Retinal pigment epithelial cell (primary cell): Measurements from ENCODE around the gene CFAP299.

Experiments
- DNase-seq: peaks from one replicate; pipeline ENCODE4 v3.0.0-alpha.2; 2010; ENCODE audit warnings: low read depth
- H3K4me3 ChIP-seq: 2 replicates; pipeline ENCODE4 v1.5.1; 2011; ENCODE audit warnings: mild to moderate bottlenecking, low read length, control low read depth, moderate library complexity
- TF ChIP-seq, protein P1 (sequence below): conservative IDR thresholded peaks from 2 replicates; pipeline ENCODE4 v1.5.1; 2011; ENCODE audit warnings: low read depth, low read length, control low read depth, inconsistent platforms

CFAP299 gene

DNA sequence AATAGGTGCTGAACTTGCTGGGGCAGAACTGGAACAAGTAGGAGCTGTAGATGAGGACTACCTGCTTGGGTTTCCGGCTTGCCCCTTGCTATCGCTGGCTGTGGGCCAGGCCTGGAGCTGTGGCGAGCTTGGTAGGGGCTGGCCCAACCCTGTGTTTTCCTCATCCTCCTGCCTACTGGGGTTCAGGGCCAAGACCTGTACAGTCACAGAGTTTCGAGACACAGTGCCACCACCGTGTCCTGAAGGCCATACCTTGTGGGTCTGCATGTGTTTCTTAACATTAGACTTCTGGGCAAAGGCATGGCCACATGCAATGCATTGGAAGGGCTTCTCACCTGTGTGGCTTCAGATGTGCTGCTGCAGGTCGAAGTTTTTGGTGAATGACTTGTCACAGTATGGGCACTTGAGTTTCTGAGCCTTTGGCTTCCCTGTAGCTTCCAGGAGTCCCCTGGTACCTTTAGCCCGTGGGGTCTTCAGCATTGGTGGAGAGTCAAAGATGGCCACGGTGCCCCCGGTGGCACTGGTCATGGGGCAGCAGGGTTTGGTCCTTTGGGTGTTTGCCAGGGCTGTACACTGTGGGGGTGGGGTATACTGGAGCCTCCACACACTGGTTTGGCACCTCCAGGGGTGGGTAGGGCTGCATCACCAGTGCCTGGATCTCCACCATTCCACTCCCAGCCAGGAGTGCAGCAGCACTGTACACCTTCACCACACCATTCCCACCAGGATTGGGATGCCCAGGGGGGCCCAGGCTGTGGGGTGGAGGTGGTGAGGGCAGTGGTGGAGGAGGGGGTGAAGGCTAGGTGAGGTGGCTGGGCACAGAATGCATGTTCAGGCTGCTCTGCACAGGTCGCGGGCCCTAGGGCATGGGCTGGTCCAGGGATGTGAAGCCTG, 52.1 kb downstream of the CFAP299 start:
- DNase-seq: no peak
- no peak overlapping the region for H3K4me3 ChIP-seq
- TF ChIP-seq, protein P1, sequence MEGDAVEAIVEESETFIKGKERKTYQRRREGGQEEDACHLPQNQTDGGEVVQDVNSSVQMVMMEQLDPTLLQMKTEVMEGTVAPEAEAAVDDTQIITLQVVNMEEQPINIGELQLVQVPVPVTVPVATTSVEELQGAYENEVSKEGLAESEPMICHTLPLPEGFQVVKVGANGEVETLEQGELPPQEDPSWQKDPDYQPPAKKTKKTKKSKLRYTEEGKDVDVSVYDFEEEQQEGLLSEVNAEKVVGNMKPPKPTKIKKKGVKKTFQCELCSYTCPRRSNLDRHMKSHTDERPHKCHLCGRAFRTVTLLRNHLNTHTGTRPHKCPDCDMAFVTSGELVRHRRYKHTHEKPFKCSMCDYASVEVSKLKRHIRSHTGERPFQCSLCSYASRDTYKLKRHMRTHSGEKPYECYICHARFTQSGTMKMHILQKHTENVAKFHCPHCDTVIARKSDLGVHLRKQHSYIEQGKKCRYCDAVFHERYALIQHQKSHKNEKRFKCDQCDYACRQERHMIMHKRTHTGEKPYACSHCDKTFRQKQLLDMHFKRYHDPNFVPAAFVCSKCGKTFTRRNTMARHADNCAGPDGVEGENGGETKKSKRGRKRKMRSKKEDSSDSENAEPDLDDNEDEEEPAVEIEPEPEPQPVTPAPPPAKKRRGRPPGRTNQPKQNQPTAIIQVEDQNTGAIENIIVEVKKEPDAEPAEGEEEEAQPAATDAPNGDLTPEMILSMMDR: no peak

DNA sequence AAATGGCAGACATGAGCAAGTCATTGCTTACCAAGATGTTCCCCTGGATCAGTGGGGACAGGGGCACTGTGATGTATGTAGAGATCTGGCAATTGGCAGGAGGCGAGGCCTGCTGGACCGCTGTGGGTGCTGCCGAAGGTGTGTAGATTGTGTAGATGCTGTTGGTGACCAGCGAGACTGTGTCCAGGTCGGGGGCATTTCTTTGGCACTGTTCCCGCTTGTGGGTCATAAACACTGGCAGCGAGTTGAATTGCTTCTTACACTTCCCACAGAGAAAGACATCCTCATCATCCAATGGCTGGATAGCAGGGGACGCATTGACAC, 52.7 kb downstream of the CFAP299 start:
- DNase-seq: no peak
- no peak overlapping the region for H3K4me3 ChIP-seq
- TF ChIP-seq, protein P1: no peak

GRCh38 chr4:80390178-80390577, 54.6 kb downstream of the CFAP299 start:
- H3K4me3 ChIP-seq: no peak overlapping the region
- TF ChIP-seq, protein P1: no peak
- no peak for DNase-seq

DNA sequence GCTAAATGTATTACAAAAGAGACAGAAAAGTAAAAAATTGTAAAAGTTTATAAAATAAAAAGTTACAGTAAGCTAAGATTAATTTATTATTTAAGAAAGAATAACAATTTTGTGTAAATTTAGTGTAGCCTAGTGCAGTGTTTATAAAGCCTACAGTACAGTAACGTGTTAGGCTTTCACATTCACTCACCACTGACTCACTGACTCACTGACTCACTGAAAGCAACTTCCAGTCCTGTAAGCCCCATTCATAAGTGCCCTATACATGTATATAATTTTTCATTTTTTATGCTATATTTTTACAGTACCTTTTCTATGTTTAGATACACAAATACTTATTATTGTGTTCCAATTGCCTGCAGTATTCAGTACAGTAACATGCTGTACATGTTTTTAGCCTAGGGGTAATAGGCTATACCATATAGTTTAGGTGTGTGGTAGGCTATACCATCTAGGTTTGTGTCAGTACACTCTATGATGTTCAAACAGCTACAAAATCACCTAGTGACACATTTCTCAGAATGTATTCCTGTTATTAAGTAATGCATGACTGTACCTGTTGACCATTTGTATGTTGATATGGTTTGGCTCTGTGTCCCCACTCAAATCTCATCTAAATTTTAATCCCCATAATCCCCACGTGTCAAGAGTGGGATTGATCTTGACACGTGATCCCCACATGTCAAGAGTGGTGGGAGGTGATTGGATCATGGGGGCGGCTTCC, 57.9 kb downstream of the CFAP299 start:
- H3K4me3 ChIP-seq: no peak overlapping the region
- peak; percentile 35 for DNase-seq
- TF ChIP-seq, protein P1: no peak

GRCh38 chr4:80393970-80394250, 58.4 kb downstream of the CFAP299 start:
- TF ChIP-seq, protein P1: no peak
- DNase-seq: no peak
- H3K4me3 ChIP-seq: no peak overlapping the region

DNA sequence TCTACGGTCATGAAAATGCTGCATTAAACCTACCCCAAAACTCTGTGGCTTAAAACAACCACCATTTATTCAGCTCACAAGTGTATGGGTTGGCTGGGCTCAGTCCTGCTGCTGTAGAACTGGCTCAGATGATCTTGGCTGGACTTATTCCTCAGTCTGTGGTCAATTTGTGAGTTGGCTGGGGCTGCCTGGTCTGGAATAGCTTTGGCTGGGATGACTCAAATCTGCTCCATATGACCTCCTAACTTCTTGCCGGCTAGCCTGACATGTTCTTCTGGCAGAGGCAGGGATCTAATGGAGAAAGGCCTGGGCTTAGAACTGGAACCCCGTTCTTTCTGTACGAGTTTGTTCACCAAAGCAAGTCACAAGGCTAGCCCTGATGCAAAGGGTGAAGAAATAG, 71.7 kb downstream of the CFAP299 start:
- TF ChIP-seq, protein P1: no peak
- DNase-seq: no peak
- no peak overlapping the region for H3K4me3 ChIP-seq

- no peak for DNase-seq
- H3K4me3 ChIP-seq: no peak overlapping the region
- TF ChIP-seq, protein P1: no peak
Measured at GRCh38 chr4:80409809-80410208, 74.3 kb downstream of the CFAP299 start.
